Measurements from ENCODE around the gene CAMTA1.
A peak's percentile ranks its signal among the peaks of the same experiment; 100 is the strongest.

Gene CAMTA1

DNA sequence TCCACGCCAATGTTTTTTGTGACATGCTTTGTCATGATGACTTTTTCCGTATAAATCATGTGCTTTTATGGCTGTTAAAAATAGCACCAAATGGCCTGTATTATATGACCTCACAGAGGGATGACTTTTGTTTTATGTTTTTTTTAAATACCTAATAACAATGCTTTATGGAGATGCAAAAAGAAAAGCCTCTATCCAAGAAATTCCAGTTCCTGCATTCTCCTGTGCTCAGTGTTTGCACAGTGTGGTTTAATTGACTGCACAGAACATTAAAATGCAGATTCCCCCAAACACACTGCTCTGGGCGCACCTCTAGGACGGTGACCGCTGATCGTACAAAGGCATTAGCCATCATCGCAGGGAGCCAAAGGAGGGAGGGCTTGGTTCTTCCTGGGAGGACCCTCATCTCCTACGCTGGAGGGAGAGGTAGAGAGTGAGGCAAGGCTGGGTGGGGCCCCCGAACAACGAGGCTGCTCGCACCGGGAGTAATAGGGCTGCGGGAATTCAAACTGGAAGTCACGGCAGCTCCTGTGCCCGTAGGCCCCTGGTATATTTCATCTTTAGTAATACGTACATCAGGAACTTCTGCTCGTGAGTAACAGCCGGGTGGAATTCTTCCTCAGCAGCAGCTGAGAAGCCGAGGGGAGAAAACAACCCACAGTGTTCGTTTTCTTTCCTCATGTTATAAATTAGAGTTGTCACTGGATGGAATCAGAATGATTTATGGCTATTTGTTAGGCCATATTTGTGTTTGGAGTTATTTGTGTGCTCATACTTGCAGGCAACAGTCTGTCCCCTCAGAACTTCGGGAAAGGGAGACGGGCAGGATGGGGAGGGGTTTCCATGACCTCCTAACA, 465.6 kb downstream of the CAMTA1 start:
- TF ChIP-seq, protein P1, sequence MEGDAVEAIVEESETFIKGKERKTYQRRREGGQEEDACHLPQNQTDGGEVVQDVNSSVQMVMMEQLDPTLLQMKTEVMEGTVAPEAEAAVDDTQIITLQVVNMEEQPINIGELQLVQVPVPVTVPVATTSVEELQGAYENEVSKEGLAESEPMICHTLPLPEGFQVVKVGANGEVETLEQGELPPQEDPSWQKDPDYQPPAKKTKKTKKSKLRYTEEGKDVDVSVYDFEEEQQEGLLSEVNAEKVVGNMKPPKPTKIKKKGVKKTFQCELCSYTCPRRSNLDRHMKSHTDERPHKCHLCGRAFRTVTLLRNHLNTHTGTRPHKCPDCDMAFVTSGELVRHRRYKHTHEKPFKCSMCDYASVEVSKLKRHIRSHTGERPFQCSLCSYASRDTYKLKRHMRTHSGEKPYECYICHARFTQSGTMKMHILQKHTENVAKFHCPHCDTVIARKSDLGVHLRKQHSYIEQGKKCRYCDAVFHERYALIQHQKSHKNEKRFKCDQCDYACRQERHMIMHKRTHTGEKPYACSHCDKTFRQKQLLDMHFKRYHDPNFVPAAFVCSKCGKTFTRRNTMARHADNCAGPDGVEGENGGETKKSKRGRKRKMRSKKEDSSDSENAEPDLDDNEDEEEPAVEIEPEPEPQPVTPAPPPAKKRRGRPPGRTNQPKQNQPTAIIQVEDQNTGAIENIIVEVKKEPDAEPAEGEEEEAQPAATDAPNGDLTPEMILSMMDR (IDR thresholded peaks at IDR 0.05; ENCODE audit: control insufficient read depth, insufficient read depth, low read depth, low read length, missing control alignments): no peak
- DNase-seq (ENCODE audit: low read depth): no peak
- no peak overlapping the region for H3K4me3 ChIP-seq (ENCODE audit: control insufficient read depth, low read depth, low read length)

DNA sequence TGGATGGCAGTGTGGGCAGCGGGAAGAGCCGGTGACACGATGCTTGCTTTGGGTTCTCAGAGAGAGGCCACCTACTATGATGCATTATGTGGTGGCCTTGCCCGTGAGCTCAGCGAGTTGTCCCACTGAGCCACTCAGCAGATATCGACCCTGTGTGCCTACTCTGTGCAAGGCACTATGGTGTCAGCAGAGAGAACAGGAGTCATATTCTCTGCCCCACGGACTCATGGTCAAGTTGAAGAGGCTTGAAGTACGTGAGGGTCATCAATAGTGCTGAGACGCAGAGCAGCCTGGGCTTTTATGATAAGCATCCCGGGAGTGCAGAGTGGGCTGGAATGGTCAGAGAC, 466.2 kb downstream of the CAMTA1 start:
- H3K4me3 ChIP-seq (ENCODE audit: control insufficient read depth, low read depth, low read length): no peak overlapping the region
- DNase-seq (ENCODE audit: low read depth): no peak
- TF ChIP-seq, protein P1 (IDR thresholded peaks at IDR 0.05; ENCODE audit: control insufficient read depth, insufficient read depth, low read depth, low read length, missing control alignments): no peak

DNA sequence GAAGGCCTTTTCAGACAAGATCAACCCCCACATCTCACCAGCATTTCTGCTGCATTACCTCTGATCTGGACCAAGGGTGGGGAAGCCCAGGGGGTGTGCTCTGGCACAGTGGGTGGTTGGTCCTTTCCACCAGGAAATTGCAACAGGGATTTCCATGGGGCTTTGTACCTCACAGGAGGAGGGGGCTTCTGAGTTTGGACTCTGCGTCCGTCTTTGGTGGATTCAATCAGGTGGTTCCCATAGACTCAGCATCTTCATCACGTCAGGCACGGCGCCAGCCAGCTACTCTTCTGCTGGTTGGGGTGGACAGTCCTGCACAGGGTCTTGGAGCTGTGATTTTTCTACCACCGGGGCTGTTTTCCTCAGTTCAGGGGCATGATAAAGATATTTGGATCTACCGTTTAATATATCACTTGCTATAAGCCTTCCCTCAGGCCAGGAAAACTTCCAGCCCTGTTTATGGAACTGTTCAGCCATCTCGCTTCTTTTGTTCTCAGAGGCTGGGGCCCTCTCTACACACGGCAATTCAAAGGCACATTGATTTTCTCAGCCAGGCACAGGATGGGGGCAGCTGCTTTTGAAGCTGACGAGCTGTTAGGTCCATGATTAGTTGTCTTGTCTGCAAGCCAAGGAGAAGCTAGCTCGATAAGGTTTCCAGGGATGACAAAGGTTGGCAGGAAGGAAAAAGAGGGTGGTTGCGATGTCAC, 467.3 kb downstream of the CAMTA1 start:
- no peak for DNase-seq (ENCODE audit: low read depth)
- TF ChIP-seq, protein P1 (IDR thresholded peaks at IDR 0.05; ENCODE audit: control insufficient read depth, insufficient read depth, low read depth, low read length, missing control alignments): no peak
- H3K4me3 ChIP-seq (ENCODE audit: control insufficient read depth, low read depth, low read length): no peak overlapping the region

DNA sequence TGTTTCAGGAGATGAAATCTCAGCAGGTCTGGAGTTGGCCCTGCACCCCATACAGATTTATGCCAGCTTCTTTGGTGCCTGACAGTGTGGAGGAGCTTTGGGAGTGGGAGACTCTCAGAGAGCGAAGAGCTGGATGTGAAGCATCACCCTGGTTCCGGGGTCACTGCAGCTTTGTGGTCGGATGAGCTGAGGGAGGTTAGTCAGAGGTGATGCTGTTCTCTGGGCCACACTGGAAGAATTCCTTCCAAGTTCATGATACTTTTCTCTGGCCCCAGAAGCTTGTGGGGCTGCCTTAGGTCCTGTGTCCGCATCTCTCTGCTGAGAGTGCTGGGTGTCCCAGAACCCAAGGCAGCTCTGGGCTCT, 467.8 kb downstream of the CAMTA1 start:
- TF ChIP-seq, protein P1 (IDR thresholded peaks at IDR 0.05; ENCODE audit: control insufficient read depth, insufficient read depth, low read depth, low read length, missing control alignments): no peak
- no peak overlapping the region for H3K4me3 ChIP-seq (ENCODE audit: control insufficient read depth, low read depth, low read length)
- no peak for DNase-seq (ENCODE audit: low read depth)

DNA sequence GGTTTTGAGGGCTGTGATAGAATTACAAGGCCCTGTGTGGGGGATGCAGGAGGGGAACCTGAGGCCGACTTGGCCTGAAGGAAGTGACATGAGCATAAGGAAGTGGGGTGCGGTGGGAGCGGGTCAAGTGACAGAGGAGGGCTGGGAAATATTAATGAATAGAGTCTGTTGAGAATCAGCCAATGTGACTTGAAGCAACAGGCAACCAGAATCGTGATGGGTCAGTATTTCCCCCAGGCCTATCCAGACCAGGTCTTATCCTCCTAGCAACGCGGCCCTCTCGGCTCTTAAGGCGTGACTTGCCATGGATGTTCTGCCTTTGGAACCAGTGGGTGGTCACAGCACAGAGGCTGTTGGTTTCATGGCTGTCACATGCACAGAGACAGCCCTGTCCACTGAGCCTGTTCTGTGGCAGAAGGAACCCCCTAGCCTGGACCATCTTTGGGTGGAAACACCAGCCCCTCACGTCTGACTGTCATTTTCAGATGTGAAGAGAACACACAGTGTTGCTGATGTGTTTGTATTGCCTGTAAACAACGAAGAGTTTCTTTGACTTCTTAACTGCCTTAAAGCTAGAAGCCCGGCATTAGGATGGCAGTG, 468.8 kb downstream of the CAMTA1 start:
- TF ChIP-seq, protein P1 (IDR thresholded peaks at IDR 0.05; ENCODE audit: control insufficient read depth, insufficient read depth, low read depth, low read length, missing control alignments): no peak
- H3K4me3 ChIP-seq (ENCODE audit: control insufficient read depth, low read depth, low read length): no peak overlapping the region
- no peak for DNase-seq (ENCODE audit: low read depth)

DNA sequence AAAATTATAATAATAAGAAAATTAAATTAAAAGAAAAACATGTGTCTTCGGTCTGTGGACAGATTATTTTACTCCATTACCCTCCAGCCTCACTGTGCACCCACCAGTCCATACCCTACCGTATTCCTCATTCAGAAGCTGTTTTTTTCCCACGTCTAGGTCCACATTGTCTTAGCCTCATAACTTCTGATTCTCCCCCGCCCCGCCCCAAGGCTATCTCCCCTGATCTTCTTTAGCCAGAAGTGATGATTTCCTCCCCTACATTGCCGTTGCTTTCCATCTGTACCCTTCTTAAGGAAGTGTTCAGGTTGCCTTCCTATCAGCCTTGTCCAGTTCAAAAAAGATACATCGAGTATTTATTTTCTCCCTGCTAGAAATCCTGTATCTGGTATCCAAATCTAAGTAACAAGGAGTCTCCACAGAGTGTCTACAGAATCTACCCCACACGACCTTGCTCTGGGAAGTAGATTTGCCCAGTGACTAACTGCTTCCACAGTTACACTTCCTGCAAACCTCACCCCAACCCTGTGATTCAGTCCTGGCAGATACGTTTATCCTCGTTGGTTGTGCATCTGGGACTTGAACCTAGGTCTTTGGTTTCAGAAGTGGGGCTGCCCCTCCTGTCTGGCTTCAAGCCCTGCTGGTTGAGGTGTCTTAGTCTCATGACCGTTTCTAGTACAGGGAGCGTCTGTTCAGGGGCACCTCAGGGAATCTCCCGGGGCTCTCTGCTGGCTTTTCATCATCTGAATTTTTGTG, 470.2 kb downstream of the CAMTA1 start:
- TF ChIP-seq, protein P1 (IDR thresholded peaks at IDR 0.05; ENCODE audit: control insufficient read depth, insufficient read depth, low read depth, low read length, missing control alignments): no peak
- peak; percentile 8 for DNase-seq (ENCODE audit: low read depth)
- no peak overlapping the region for H3K4me3 ChIP-seq (ENCODE audit: control insufficient read depth, low read depth, low read length)

Measured in AG09309 (cell line).